Effector CD4-positive, alpha-beta T cell (primary cell): Measurements from ENCODE around the gene GOLGA6A. TPM values are rescaled to one million over a fixed set of nuclear protein-coding genes. Genes with fewer than 3 reads are reported as not detected.
"Not testable (repeated sequence)": the region's sequence is repeated elsewhere in the genome, so short reads cannot be mapped to it uniquely, and the experiment has no call there.

Source experiments
- DNase-seq: peaks from one replicate; pipeline ENCODE4 v3.0.0-alpha.2; 2020
- total RNA-seq: gene quantifications from one replicate; lab custom pipeline; 2026; lab: John Stamatoyannopoulos, UW

Gene GOLGA6A
- not detected for total RNA-seq

- not testable (repeated sequence) for DNase-seq
These were observed at the start of gene GOLGA6A for GRCh38 chr15:74082450-74082849. Gene GOLGA6A, minus strand, starts transcription at chr15:74082550. Its CDS starts 41 bp downstream, at chr15:74082509.

DNA sequence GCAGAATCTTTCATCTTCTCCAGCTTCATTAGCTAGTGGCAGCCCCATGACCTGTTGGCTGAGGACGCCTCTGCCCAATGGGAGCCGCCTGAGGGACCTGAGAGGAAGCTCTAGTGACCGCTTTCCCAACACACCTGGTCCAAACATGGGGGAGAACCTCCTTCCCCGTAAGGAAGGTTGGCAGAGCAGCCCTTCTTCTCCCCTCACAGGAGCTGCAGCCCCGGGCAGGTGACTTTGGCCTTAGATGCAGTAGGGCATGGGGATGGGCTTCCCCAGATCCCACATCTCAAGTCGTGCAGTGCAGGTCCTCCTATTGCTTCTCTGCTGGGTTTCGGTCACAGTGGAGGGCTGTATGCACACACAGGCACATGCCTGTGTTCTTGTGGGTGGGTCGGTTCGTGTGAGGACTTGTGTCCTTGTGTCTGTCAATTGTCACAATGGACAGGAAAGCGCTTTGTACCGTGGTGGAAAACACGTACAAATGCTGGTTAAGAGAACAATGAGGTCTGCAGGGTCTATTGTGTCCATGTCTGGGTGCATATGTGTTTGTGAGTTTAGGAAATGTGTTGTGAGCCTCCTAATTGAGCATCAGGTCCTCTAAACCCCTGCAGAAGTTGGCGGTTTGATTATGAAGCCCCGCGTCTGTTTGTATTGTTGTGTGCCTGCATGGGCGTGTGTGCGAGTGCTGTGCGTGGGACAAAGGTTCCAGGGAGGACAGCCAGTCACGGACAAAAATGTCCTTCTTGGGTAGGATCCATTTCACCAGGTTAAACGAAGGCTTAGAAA is 49.5 kb upstream of the GOLGA6A start:
- no peak for DNase-seq

DNA sequence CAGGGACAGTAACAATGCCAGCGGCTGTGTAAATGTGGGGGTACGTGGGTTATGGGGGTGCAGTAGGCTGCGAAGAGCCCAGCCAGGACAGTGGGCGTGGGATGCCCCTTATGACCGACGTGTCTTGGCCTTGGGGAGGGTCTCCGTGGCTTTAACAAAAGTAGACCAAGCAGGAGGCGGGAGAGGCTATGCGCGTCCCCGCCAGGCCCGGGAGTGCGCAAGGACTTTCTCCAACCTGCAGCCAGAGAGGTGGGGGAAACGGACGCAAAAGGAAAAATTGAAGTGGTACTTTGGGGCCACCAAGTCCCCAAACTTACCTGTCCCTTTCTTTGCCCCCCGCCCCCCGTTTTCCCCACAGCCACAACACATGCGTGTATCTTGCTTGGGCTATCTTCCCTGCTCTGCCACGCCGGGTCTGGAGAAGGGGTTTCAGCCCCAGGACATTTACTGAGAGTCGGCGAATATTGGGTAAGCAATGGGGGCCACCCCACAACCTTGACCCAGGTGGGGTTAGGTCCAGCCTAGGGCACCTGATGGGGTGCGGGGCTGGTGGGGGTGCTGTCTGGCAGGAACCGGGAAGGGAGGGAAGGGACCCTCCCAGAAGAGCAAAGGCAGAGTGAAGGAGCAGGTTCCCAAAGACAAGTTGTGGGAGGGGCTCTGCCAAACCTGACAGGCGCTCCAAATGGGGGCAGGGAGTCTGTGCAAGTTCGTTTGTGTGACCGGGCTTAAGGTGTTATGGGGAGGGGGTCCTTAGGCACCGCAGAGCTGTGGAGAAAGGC is 48.7 kb upstream of the GOLGA6A start:
- no peak for DNase-seq

- no peak for DNase-seq
These were observed 48.0 kb upstream of the GOLGA6A start, which contains the start of gene ISLR2 for GRCh38 chr15:74130155-74130848. Gene ISLR2, plus strand, starts transcription at chr15:74130586. Its CDS starts 2,169 bp downstream, at chr15:74132755.

DNA sequence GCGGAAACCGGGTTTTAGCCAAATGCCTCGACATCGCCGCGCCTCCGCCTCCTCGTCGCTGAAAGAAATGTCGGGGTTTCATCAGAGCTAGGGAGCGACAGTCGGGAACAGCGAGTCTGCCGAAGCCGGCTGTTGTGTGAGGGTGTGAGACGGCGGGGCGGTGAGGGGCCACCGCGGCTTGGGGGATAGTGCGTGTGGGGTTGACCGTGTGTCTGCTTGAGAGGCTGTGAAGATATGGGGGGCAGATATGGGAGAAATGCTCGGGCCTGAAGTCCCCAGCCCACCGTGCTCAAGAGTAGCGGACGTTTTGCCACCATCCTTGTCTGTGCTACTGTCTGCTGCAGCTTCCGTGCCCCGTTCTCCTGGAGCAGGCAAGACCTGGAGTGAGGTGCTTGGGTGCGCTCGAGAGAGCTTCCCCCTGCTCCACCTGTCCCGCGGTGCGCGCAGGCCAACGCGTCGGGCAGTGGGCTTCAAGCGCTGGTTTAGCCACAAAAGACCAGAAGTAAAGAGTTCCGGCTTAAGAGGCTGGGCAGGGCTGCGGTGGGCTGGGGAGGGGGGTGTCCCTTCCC is 47.3 kb upstream of the GOLGA6A start:
- no peak for DNase-seq

GRCh38 chr15:74128785-74129585 is 46.6 kb upstream of the GOLGA6A start:
- DNase-seq = no peak

GRCh38 chr15:74127954-74128784 is 45.8 kb upstream of the GOLGA6A start:
- DNase-seq = no peak

- peak; percentile 75 for DNase-seq
These were observed 45.1 kb upstream of the GOLGA6A start for GRCh38 chr15:74127255-74127953.

DNA sequence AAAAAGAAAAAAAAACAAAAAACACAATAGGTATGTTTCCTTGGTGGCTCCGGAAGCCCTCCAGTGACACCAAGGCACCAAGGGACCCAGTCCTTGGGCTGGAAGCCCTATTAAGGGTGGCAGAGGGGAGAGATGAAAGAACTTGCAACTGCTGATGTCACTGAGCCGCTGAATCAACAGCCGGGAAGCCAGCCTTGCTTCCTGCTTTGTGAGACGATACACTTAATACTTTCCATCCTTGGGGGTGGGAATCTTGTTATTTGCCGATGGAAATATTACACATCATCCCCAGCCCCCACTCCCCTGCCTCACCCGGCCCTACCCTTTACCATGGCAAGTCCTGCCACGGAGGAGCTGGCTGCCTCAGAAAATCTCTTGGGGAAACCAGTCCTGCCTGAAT is 42.4 kb upstream of the GOLGA6A start:
- DNase-seq = no peak

GRCh38 chr15:74124196-74124595 is 41.8 kb upstream of the GOLGA6A start:
- DNase-seq = no peak

DNA sequence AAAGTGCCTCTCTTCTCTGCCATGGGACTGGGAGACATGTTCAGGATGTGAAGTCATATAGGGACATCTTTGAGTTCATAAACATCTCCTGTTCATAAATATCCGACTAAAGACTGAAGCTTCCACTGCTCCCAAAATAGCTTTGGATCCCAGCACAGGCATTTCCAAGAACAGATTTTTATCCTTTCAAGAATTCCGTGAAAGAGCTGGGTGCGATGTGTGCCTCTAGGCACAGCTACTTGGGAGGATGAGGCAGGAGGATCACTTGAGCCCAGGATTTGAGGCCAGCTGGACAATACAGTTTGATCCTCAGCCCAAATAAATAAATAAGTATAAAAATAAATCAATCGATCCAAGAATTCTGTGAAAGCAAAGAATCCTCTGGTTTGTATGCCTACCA is 41.3 kb upstream of the GOLGA6A start:
- DNase-seq = no peak

DNA sequence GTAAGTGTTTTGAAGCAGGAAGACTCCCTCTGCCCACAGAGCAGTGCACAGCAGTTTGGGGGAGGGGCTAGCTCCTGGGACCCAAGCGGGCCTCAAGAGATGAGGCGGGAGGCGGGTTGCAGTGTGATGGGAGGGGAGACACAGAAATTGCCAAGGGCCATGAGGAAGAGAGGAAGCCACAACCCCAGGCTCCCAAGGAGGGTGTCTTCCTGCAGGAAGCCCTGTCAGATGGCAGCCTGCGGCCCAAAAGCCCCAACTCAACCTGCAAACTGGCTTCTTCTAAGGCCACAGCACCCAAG is 40.7 kb upstream of the GOLGA6A start:
- DNase-seq = no peak

DNA sequence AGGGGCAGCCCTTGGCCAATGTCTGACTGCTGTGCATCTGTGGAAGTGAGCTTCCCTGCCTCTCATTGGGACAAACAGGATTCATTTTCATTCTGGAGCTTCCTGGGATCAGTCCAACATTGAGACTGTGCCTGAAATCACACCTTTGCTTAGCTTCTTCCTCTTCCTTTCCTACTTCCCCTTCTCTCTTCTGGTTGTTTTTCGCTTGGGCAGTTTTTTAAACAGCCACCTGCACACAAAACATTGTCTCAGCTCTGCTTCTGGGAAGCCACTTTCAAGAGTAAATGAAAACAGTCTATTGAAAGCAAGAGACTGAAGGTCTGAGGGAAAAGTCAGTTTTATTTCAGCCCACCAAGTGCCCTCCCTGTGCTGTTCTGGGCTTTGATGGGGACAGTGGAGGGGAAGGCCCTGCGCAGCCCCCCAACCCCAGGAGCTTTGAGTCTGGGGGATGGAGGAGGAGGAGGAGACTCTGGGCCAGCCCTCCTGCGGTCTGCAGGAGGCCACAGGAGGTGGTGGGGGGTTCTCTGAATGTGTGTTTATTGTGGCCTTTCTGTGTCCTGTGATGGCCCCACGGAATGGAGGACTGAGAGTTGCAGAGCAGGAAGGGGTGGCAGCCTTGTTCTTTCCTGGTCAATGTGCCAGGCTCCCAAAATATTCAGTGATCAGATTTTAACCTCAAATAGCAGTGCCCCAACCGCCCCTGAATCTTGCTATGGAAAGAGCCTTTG is 40.2 kb upstream of the GOLGA6A start:
- no peak for DNase-seq

- no peak for DNase-seq
These were observed 39.5 kb upstream of the GOLGA6A start for GRCh38 chr15:74121858-74122257.

DNA sequence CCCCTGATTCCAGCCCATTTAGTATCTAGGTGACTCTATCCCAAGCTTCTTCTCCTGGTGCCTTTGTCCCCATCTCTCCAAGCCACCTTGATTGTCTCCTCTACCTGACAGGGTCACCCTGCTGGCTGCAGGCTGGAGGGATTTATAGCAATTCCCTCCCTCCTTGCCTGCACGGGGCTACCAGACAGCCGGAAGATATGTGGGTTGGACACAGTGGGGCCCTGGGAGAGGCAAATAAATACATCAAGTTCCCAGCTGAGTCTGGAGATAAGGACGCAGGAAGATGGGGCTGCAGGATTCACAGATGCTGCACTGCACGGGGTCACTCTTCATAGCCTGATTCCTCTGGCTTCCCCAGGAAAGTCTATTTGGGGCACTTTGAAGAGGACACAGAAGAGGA is 38.7 kb upstream of the GOLGA6A start:
- DNase-seq = no peak

- DNase-seq = no peak
These were observed 38.1 kb upstream of the GOLGA6A start for GRCh38 chr15:74120426-74120825.

GRCh38 chr15:74109713-74110112 is 27.4 kb upstream of the GOLGA6A start:
- no peak for DNase-seq

GRCh38 chr15:74108611-74109010 is 26.3 kb upstream of the GOLGA6A start:
- not testable (repeated sequence) for DNase-seq

DNA sequence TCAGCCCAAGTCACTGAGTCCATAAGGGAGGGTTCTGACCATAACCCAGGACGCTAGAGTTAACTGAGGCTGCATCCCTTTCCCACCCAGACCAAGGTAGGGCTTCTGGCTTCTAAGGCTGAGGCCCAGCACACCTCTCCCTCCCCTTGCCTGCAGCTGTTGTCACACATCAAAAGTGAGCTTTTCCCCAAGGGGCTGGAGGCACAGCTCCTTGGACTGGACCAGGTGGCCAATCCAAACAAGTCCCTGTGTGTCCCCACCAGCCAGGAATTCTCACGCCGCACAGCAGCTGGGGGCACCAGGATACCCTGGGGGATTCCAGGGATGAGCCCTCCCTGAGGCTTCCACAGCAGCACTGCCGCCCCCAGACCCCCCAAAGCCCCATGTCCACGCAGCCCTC is 25.8 kb upstream of the GOLGA6A start:
- DNase-seq = no peak
